Left ventricle myocardium inferior (tissue), 1 donor: ENCODE measurements around the gene CCR9. TPM values are rescaled to one million over a fixed set of nuclear protein-coding genes. Genes with fewer than 3 reads are reported as not detected.

Experiments used
- DNase-seq: peaks from one replicate; pipeline ENCODE4 v3.0.0-alpha.2; 2020
- H3K27ac ChIP-seq: fragments of 200-600 bp; replicated peaks from 2 replicates; pipeline ENCODE4 v1.8.0; 2021
- H3K27me3 ChIP-seq: fragments of 200-600 bp; 2 replicates; pipeline ENCODE4 v1.8.0; 2021; ENCODE audit warnings: low read depth
- H3K36me3 ChIP-seq: fragments of 200-600 bp; 2 replicates; pipeline ENCODE4 v1.8.0; 2021
- H3K4me1 ChIP-seq: fragments of 200-600 bp; 2 replicates; pipeline ENCODE4 v1.8.0; 2021
- H3K4me3 ChIP-seq: fragments of 200-600 bp; 2 replicates; pipeline ENCODE4 v1.8.0; 2021; ENCODE audit warnings: mild to moderate bottlenecking, moderate library complexity
- H3K9me3 ChIP-seq: fragments of 200-600 bp; replicated peaks from 2 replicates; pipeline ENCODE4 v1.8.0; 2021
- CTCF ChIP-seq: fragments of 200-600 bp; IDR thresholded peaks from 2 replicates; pipeline ENCODE4 v1.8.0; 2021; ENCODE audit warnings: antibody characterized with exemption, mild to moderate bottlenecking, borderline replicate concordance
- intact Hi-C: fragments of 100-400 bp; cut with micrococcal nuclease; formaldehyde crosslinking; loops from one replicate; pipeline ENCODE4 v1.11.0; 2022
- long read RNA-seq: library from polyadenylated mRNA; unstranded; transcript quantifications from one replicate; pipeline ENCODE4 v2.0.0, GENCODE V29; 2021
- total RNA-seq: library from RNA; stranded (reverse); fragmentation: NEBNext Ultra II Directional; extraction: Animal tissue kit (Norgen Biotek cat#: 25700); gene quantifications from one replicate; pipeline ENCODE4 v1.2.1, GENCODE V29; 2021
- donor health status: DM: no; HTN: yes; CAD: no; lungs with severe emphysema.

CCR9 gene
- total RNA-seq: not detected
- long read RNA-seq: 0 reads

GRCh38 chr3:45885979-45886705 lies at the start of gene CCR9:
CCR9 (plus strand) TSS chr3:45886543; CDS start chr3:45894934, 8,391 bp downstream.
- DNase-seq: no peak
- intact Hi-C loops: no loop called here
- Histone ChIP-seq H3K36me3 (no peaks in the 10 kb centered on the region), H3K4me3 (no peak within 1 kb of the TSS), H3K27me3 (no peaks in the 10 kb centered on the region), H3K27ac (no peak within 1 kb of the TSS), H3K4me1 (peaks cover 6% of the 10 kb centered on the region), H3K9me3 (no peaks in the 10 kb centered on the region)
- TF ChIP-seq CTCF: no peak

GRCh38 chr3:45838466-45838865 lies 47.9 kb upstream of the CCR9 start:
- peaks cover 20% of the 10 kb centered on the region for H3K4me1 ChIP-seq
- H3K27ac ChIP-seq: no peak overlapping the region
- no peaks in the 10 kb centered on the region for H3K9me3 ChIP-seq
- intact Hi-C loops: no loop called here
- no peaks in the 10 kb centered on the region for H3K27me3 ChIP-seq
- no peak for DNase-seq
- H3K4me3 ChIP-seq: no peak overlapping the region
- peaks cover 30% of the 10 kb centered on the region for H3K36me3 ChIP-seq
- no peak for TF ChIP-seq CTCF

- Histone ChIP-seq H3K27me3 (no peaks in the 10 kb centered on the region), H3K9me3 (no peaks in the 10 kb centered on the region), H3K4me3 (peak overlapping the region; percentile 91), H3K4me1 (peaks cover 20% of the 10 kb centered on the region), H3K27ac (peak overlapping the region; percentile 54), H3K36me3 (peaks cover 6% of the 10 kb centered on the region)
- DNase-seq: no peak
- intact Hi-C loops: loop anchor here (5.0 kb wide), 1 partner anchor 86 kb away; no protein-coding TSS in a partner anchor
- no peak for TF ChIP-seq CTCF
Measured at GRCh38 chr3:45841420-45841756, 45.0 kb upstream of the CCR9 start.

GRCh38 chr3:45841757-45842491 lies 44.4 kb upstream of the CCR9 start, which contains the start of gene LZTFL1:
LZTFL1 (minus strand) TSS chr3:45842119; CDS start chr3:45841991, 128 bp downstream.
- H3K4me1 ChIP-seq: peaks cover 20% of the 10 kb centered on the region
- intact Hi-C loops: loop anchor here (5.0 kb wide), 1 partner anchor 85 kb away; no protein-coding TSS in a partner anchor
- peak within 1 kb of the TSS; percentile 91 for H3K4me3 ChIP-seq
- peaks cover under 1% of the 10 kb centered on the region for H3K36me3 ChIP-seq
- peak; percentile 89 for DNase-seq
- no peaks in the 10 kb centered on the region for H3K9me3 ChIP-seq
- H3K27ac ChIP-seq: peak within 1 kb of the TSS; percentile 54
- no peaks in the 10 kb centered on the region for H3K27me3 ChIP-seq
- TF ChIP-seq CTCF: no peak

- Histone ChIP-seq H3K4me3 (no peak overlapping the region), H3K27me3 (no peaks in the 10 kb centered on the region), H3K27ac (no peak overlapping the region), H3K36me3 (no peaks in the 10 kb centered on the region), H3K9me3 (no peaks in the 10 kb centered on the region), H3K4me1 (peaks cover 28% of the 10 kb centered on the region)
- intact Hi-C loops: loop anchor here (5.0 kb wide), 1 partner anchor 84 kb away; no protein-coding TSS in a partner anchor
- TF ChIP-seq CTCF: no peak
- DNase-seq: no peak
Measured at GRCh38 chr3:45842851-45843625, 43.3 kb upstream of the CCR9 start.
